Stomach (tissue), 4 donors: ENCODE measurements around the gene MUSK.

ENCODE experiments used
- CTCF ChIP-seq, 7 experiments: fragments of 450-650 bp in 4 of 7; fragments of 200-600 bp in 3 of 7; sonication (generic) in 3 of 7; IDR thresholded peaks; one replicate each; pipeline ENCODE4 v1.5.1; 2016 to 2019; ENCODE audit warnings: antibody characterized with exemption in 7 of 7, control low read depth in 2 of 7, mild to moderate bottlenecking in 1 of 7
- POLR2A ChIP-seq, 4 donors: fragments of 450-650 bp; IDR thresholded peaks; one replicate each; pipeline ENCODE4 v1.6.1; 2016; ENCODE audit warnings: antibody characterized with exemption in 4 of 4, control low read depth in 2 of 4, mild to moderate bottlenecking in 1 of 4, moderate library complexity in 1 of 4
- POLR2AphosphoS5 ChIP-seq, 3 donors: sonication (generic); formaldehyde crosslinking; IDR thresholded peaks; one replicate each; pipeline ENCODE4 v1.6.1; 2016; ENCODE audit warnings: antibody characterized with exemption in 3 of 3

- TF ChIP-seq CTCF (IDR thresholded peaks at IDR 0.05) (no peak), POLR2A (IDR thresholded peaks at IDR 0.05) (no peak), POLR2AphosphoS5 (IDR thresholded peaks at IDR 0.05) (no peak)
These were observed 33.0 kb upstream of the MUSK start for GRCh38 chr9:110635589-110635988.
